Neuronal stem cell (in vitro differentiated cells): ENCODE results near the gene CDHR1.

Source experiments
- DNase-seq: peaks from one replicate; pipeline ENCODE4 v3.0.0-alpha.2; 2013; ENCODE audit warnings: low spot score
- H2AFZ ChIP-seq: one replicate; pipeline ENCODE4 v1.6.1; 2013; ENCODE audit warnings: mild to moderate bottlenecking, low read length, inconsistent platforms
- H2AK5ac ChIP-seq: 2 replicates; pipeline ENCODE4 v1.6.1; 2013; ENCODE audit warnings: low read depth, mild to moderate bottlenecking, inconsistent platforms, low read length, moderate library complexity, mixed read lengths
- H2BK120ac ChIP-seq: 2 replicates; pipeline ENCODE4 v1.6.1; 2013; ENCODE audit warnings: low read depth, mild to moderate bottlenecking, inconsistent platforms, low read length, moderate library complexity, mixed read lengths
- H2BK12ac ChIP-seq: one replicate; pipeline ENCODE4 v1.6.1; 2013; ENCODE audit warnings: low read length, inconsistent platforms
- H2BK15ac ChIP-seq: 2 replicates; pipeline ENCODE4 v1.6.1; 2013; ENCODE audit warnings: mild to moderate bottlenecking, low read length, inconsistent platforms, mixed read lengths
- H2BK5ac ChIP-seq: one replicate; pipeline ENCODE4 v1.6.1; 2013; ENCODE audit warnings: inconsistent platforms, mild to moderate bottlenecking, low read length, moderate library complexity
- H3K14ac ChIP-seq: one replicate; pipeline ENCODE4 v1.6.1; 2013; ENCODE audit warnings: low read length, inconsistent platforms
- H3K18ac ChIP-seq: 2 replicates; pipeline ENCODE4 v1.6.1; 2013; ENCODE audit warnings: low read length, inconsistent platforms
- H3K23ac ChIP-seq: 2 replicates; pipeline ENCODE4 v1.6.1; 2013; ENCODE audit warnings: low read depth, mild to moderate bottlenecking, mixed read lengths, low read length, inconsistent platforms; ENCODE audit not compliant: poor library complexity
- H3K27ac ChIP-seq: replicated peaks from 3 replicates; pipeline ENCODE4 v1.5.1; 2013; ENCODE audit warnings: low read length, inconsistent platforms
- H3K27me3 ChIP-seq, 3 experiments: 2 replicates each; pipeline ENCODE4 v1.6.1; 2013; ENCODE audit warnings: low read length in 3 of 3, mild to moderate bottlenecking in 2 of 3, inconsistent platforms in 1 of 3, low read depth in 1 of 3, mixed read lengths in 1 of 3, moderate library complexity in 1 of 3; ENCODE audit not compliant: control insufficient read depth in 3 of 3, insufficient read depth in 3 of 3
- H3K36me3 ChIP-seq, 2 donors: replicated peaks in 1 of 2; 2 replicates each; pipeline ENCODE4 v1.6.1; 2013; ENCODE audit warnings: low read length in 2 of 2; ENCODE audit not compliant: control insufficient read depth in 2 of 2, insufficient read depth in 2 of 2
- H3K4ac ChIP-seq: 2 replicates; pipeline ENCODE4 v1.6.1; 2013; ENCODE audit warnings: inconsistent platforms, mild to moderate bottlenecking, low read length, moderate library complexity
- H3K4me1 ChIP-seq, 2 donors: 1 replicate in 1 of 2; 2 replicates in 1 of 2; pipeline ENCODE4 v1.6.1; 2013; ENCODE audit warnings: low read length in 2 of 2, low read depth in 1 of 2; ENCODE audit not compliant: control insufficient read depth in 2 of 2, insufficient read depth in 1 of 2
- H3K4me2 ChIP-seq: one replicate; pipeline ENCODE4 v1.6.1; 2013; ENCODE audit warnings: mild to moderate bottlenecking, low read length, inconsistent platforms; ENCODE audit not compliant: insufficient read depth, poor library complexity, severe bottlenecking
- H3K4me3 ChIP-seq, 2 donors: 2 replicates each; pipeline ENCODE4 v1.5.1; 2013; ENCODE audit warnings: low read length in 2 of 2, mild to moderate bottlenecking in 2 of 2, inconsistent platforms in 1 of 2, moderate library complexity in 1 of 2
- H3K79me1 ChIP-seq: one replicate; pipeline ENCODE4 v1.6.1; 2013; ENCODE audit warnings: low read depth, mild to moderate bottlenecking, inconsistent platforms, low read length, moderate library complexity
- H3K9ac ChIP-seq: one replicate; pipeline ENCODE4 v1.6.1; 2013; ENCODE audit warnings: mild to moderate bottlenecking, low read depth, low read length, inconsistent platforms; ENCODE audit not compliant: poor library complexity
- H3K9me3 ChIP-seq, 2 donors: replicated peaks in 1 of 2; 2 replicates each; pipeline versions ENCODE3 to v1.6.1; 2013; ENCODE audit warnings: low read length in 2 of 2, mild to moderate bottlenecking in 2 of 2, inconsistent platforms in 1 of 2, low read depth in 1 of 2, mixed read lengths in 1 of 2, moderate library complexity in 1 of 2; ENCODE audit not compliant: control insufficient read depth in 2 of 2, insufficient read depth in 1 of 2
- H4K8ac ChIP-seq: one replicate; pipeline ENCODE4 v1.6.1; 2013; ENCODE audit warnings: low read depth, mild to moderate bottlenecking, inconsistent platforms, low read length, moderate library complexity
- H4K91ac ChIP-seq: one replicate; pipeline ENCODE4 v1.6.1; 2013; ENCODE audit warnings: low read length, low read depth, mild to moderate bottlenecking, inconsistent platforms; ENCODE audit not compliant: poor library complexity
- WGBS, 2 donors: extraction: QIAGEN DNeasy Blood & Tissue Kit; methylation state at CpG; one replicate each; pipeline ENCODE4 v1.1.7; 2013; ENCODE audit warnings: missing lambda C conversion rate in 2 of 2, mixed read lengths in 1 of 2; ENCODE audit not compliant: insufficient read length in 2 of 2, insufficient replicate concordance in 1 of 2; ENCODE audit errors: extremely low coverage in 2 of 2; 5-methylcytosine and 5-hydroxymethylcytosine counted together

The CDHR1 gene

DNA sequence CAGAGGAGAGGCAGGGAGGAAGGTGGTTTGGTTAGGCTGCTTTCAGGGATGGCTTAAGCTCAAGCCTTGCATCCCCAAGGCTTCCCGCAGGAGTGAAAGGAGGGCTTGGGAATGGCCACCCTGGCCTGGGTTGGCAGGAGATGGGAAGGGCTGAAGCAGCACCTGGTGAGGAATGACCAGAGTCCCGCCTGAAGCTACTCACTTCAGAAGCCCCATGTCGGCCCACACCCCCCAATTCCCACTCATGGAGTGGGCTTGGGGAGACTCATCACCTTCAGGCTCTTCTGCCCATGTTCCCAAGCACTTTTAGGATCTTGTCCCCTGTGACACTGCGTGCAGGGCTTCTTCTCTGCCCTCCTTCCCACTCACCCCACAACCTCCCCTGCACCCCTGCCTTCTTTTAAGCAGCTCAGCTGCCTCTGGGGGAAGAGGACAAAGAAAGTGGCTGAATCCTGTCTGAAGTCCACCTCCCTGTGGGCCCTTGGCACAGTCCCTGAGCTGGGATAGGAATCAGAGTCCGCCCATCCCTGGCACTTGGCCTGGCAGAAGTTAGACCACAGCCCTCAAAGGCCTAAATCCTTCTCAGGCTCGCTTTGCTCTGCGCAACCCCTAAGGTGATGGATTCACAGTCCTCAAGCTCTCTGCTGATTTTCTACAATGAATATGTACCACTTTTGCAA lies 67.0 kb downstream of the CDHR1 start:
- H2BK5ac ChIP-seq = no peak overlapping the region
- no peak overlapping the region for H3K14ac ChIP-seq
- DNase-seq = no peak
- H4K91ac ChIP-seq = no peak overlapping the region
- H2BK15ac ChIP-seq = no peak overlapping the region
- no peak overlapping the region for H3K4me3 ChIP-seq
- peaks cover 0 to 28% (median 3%) of the 10 kb centered on the region in 3 experiments for H3K27me3 ChIP-seq
- WGBS, 2 donors = no CpG with 5 or more reads among the region's 7 CpGs
- no peak overlapping the region for H3K4me2 ChIP-seq
- no peak overlapping the region for H2BK12ac ChIP-seq
- H3K9ac ChIP-seq = no peak overlapping the region
- no peak overlapping the region for H3K23ac ChIP-seq
- peak overlapping the region; percentile 74 for H3K18ac ChIP-seq
- no peak overlapping the region for H3K4ac ChIP-seq
- no peaks in the 10 kb centered on the region for H3K79me1 ChIP-seq
- no peak overlapping the region for H2AFZ ChIP-seq
- no peaks in the 10 kb centered on the region for H3K36me3 ChIP-seq
- no peak overlapping the region for H2AK5ac ChIP-seq
- H3K27ac ChIP-seq = no peak overlapping the region
- no peak overlapping the region for H4K8ac ChIP-seq
- H3K9me3 ChIP-seq = no peaks in the 10 kb centered on the region
- peaks cover 0 to 7% of the 10 kb centered on the region in 2 donors for H3K4me1 ChIP-seq
- H2BK120ac ChIP-seq = no peak overlapping the region

DNA sequence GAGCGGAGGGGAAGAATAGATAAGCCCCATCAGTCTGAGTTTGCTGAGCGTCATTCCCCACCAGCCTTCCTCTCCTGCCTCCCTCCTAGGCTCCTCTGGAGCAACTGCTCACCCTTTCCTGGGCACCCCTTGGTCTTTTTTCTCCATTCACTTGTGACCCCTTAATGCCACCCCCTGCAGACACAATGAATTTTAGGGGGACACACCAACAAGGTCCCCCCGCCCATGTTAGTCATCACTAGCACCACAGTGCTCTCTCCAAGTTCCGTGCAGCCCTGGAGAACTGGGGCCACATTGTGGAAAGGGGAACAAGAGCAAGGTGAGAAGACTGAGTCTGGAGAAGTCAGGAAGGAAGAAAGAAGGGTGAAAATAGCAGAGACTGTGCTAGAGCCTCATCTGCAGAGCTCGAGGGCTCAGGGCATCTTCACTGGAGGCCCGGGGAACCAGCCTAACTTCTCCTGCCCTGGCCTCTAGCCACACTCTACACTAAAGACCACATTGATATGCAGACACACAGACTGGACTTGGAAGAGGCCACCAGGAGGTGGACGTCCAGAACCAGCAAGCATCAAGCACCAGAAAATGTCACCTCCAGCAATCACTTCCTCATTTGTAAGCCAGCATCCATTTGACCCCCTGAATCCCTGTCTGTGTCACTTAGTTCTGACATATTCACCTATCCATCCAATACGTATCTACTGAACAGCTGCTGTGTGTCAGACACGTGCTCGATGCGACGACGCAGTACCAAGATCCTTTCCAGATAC lies 68.0 kb downstream of the CDHR1 start:
- no peak overlapping the region for H3K9ac ChIP-seq
- H2AFZ ChIP-seq = no peak overlapping the region
- DNase-seq = no peak
- WGBS, 2 donors = no CpG with 5 or more reads among the region's 13 CpGs
- no peak overlapping the region for H2BK120ac ChIP-seq
- no peak overlapping the region for H3K23ac ChIP-seq
- no peak overlapping the region for H2AK5ac ChIP-seq
- peaks cover 0 to 28% (median 0%) of the 10 kb centered on the region in 3 experiments for H3K27me3 ChIP-seq
- no peaks in the 10 kb centered on the region for H3K9me3 ChIP-seq
- H4K91ac ChIP-seq = no peak overlapping the region
- H2BK5ac ChIP-seq = no peak overlapping the region
- H3K4me2 ChIP-seq = no peak overlapping the region
- no peak overlapping the region for H3K14ac ChIP-seq
- no peak overlapping the region for H3K27ac ChIP-seq
- H3K18ac ChIP-seq = no peak overlapping the region
- peaks cover 0 to 6% of the 10 kb centered on the region in 2 donors for H3K4me1 ChIP-seq
- H3K4me3 ChIP-seq = no peak overlapping the region
- H2BK12ac ChIP-seq = no peak overlapping the region
- no peaks in the 10 kb centered on the region for H3K36me3 ChIP-seq
- H4K8ac ChIP-seq = no peak overlapping the region
- no peaks in the 10 kb centered on the region for H3K79me1 ChIP-seq
- no peak overlapping the region for H3K4ac ChIP-seq
- H2BK15ac ChIP-seq = no peak overlapping the region

DNA sequence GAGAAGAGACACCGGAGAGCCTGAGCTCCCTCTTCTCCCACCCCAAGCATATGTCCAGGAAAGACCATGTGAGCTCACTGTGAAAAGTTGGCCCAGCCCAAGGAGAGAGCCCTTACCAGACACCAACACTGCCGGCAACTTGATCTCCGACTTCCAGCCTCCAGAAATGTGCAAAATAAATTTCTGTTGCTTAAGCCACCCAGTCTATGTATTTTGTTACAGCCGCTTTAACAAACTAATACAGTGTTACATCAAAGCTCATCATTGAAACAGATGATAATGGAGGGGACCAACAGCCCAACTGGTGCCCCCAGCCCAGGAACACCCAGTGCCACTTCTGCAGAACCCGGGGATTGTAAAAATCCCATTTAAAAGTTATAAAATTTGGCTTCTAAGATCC lies 69.4 kb downstream of the CDHR1 start:
- Histone ChIP-seq H3K36me3 (no peaks in the 10 kb centered on the region), H4K8ac (no peak overlapping the region), H3K23ac (no peak overlapping the region), H2AFZ (no peak overlapping the region), H2BK120ac (no peak overlapping the region), H3K27ac (no peak overlapping the region), H3K79me1 (no peaks in the 10 kb centered on the region), H2BK15ac (no peak overlapping the region), H3K4me3 (no peak overlapping the region), H3K18ac (no peak overlapping the region), H3K9ac (no peak overlapping the region), H3K4ac (no peak overlapping the region), H4K91ac (no peak overlapping the region), H3K27me3 (peaks cover 0 to 28% (median 0%) of the 10 kb centered on the region in 3 experiments), H3K4me1 (peaks cover 1 to 6% of the 10 kb centered on the region in 2 donors), H2BK12ac (no peak overlapping the region), H3K9me3 (no peaks in the 10 kb centered on the region), H3K4me2 (no peak overlapping the region), H2BK5ac (no peak overlapping the region), H2AK5ac (no peak overlapping the region), H3K14ac (no peak overlapping the region)
- DNase-seq = no peak
- WGBS, 2 donors = no CpG with 5 or more reads among the region's 5 CpGs

- WGBS, 2 donors = no CpG with 5 or more reads among the region's 11 CpGs
- Histone ChIP-seq H4K91ac (no peak overlapping the region), H3K4ac (no peak overlapping the region), H3K18ac (no peak overlapping the region), H3K4me3 (no peak overlapping the region), H3K79me1 (no peaks in the 10 kb centered on the region), H3K4me1 (peaks cover 1 to 6% of the 10 kb centered on the region in 2 donors), H2BK120ac (no peak overlapping the region), H3K4me2 (peak overlapping the region; percentile 27), H2BK5ac (no peak overlapping the region), H3K23ac (no peak overlapping the region), H3K27ac (no peak overlapping the region), H3K14ac (no peak overlapping the region), H4K8ac (no peak overlapping the region), H3K27me3 (peaks cover 0 to 31% (median 0%) of the 10 kb centered on the region in 3 experiments), H3K9ac (no peak overlapping the region), H2BK12ac (no peak overlapping the region), H3K9me3 (no peaks in the 10 kb centered on the region), H2BK15ac (no peak overlapping the region), H2AK5ac (no peak overlapping the region), H2AFZ (peak overlapping the region; percentile 50), H3K36me3 (no peaks in the 10 kb centered on the region)
- DNase-seq = peak; percentile 61
These were observed 70.3 kb downstream of the CDHR1 start for GRCh38 chr10:84264611-84265141.
